IMR-90 (cell line): ENCODE results near the gene SLC5A10. TPM values are rescaled to one million over a fixed set of nuclear protein-coding genes. Genes with fewer than 3 reads are reported as not detected.
A peak's percentile ranks its signal among the peaks of the same experiment; 100 is the strongest.

Experiments
- ATAC-seq: fragments of 200-7000 bp; cut with Tn5 transposase; 2 replicates; pipeline ENCODE4 v1.9.1; 2020; ENCODE audit warnings: low read depth, mild to moderate bottlenecking, moderate library complexity
- BruUV-seq: library from RNA; stranded (reverse); fragments of 400-500 nt; replicated peaks from 2 replicates; lab custom pipeline; 2021; lab: Mats Ljungman, UMichigan
- CTCF ChIA-PET: fragments of 300-600 bp; formaldehyde crosslinking; extraction: SDS; loops from one replicate; lab custom pipeline; 2021; ENCODE audit warnings: antibody characterized with exemption; lab: Yijun Ruan, JAX
- POLR2A ChIA-PET: fragments of 300-600 bp; sonication (Branson Sonifier 250); formaldehyde crosslinking; loops from one replicate; lab custom pipeline; 2022; ENCODE audit warnings: antibody characterized with exemption; ENCODE audit not compliant: unreplicated experiment; lab: Charles Lee
- DNase-seq: peaks from one replicate; pipeline ENCODE4 v3.0.0; 2013
- H2AFZ ChIP-seq: replicated peaks from 2 replicates; pipeline ENCODE3; 2013; ENCODE audit warnings: low read length, mild to moderate bottlenecking; ENCODE audit not compliant: poor library complexity
- H2AK5ac ChIP-seq: 2 replicates; pipeline ENCODE4 v1.6.1; 2013; ENCODE audit warnings: low read depth, low read length, inconsistent platforms
- H2AK9ac ChIP-seq: replicated peaks from 2 replicates; pipeline ENCODE3; 2013; ENCODE audit warnings: mild to moderate bottlenecking, low read depth, low read length, moderate library complexity; ENCODE audit not compliant: poor library complexity
- H2BK120ac ChIP-seq: 2 replicates; pipeline ENCODE4 v1.6.1; 2013; ENCODE audit warnings: low read depth, low read length, inconsistent platforms
- H2BK15ac ChIP-seq: 3 replicates; pipeline ENCODE4 v1.6.1; 2013; ENCODE audit warnings: low read depth, low read length, inconsistent platforms
- H2BK20ac ChIP-seq: 2 replicates; pipeline ENCODE4 v1.6.1; 2013; ENCODE audit warnings: low read depth, mild to moderate bottlenecking, inconsistent platforms, low read length, moderate library complexity
- H2BK5ac ChIP-seq: 2 replicates; pipeline ENCODE4 v1.6.1; 2013; ENCODE audit warnings: mild to moderate bottlenecking, low read depth, low read length, inconsistent platforms; ENCODE audit not compliant: poor library complexity, severe bottlenecking
- H3K14ac ChIP-seq: replicated peaks from 2 replicates; pipeline ENCODE4 v1.6.1; 2013; ENCODE audit warnings: low read depth, low read length, inconsistent platforms
- H3K18ac ChIP-seq: 2 replicates; pipeline ENCODE4 v1.6.1; 2013; ENCODE audit warnings: low read depth, low read length, control low read depth
- H3K23ac ChIP-seq: 2 replicates; pipeline ENCODE4 v1.6.1; 2013; ENCODE audit warnings: low read depth, low read length, inconsistent platforms
- H3K27ac ChIP-seq: 2 replicates; pipeline ENCODE4 v1.5.1; 2013; ENCODE audit warnings: mild to moderate bottlenecking, control low read depth, low read length; ENCODE audit not compliant: insufficient read depth
- H3K27me3 ChIP-seq: 2 replicates; pipeline ENCODE4 v1.6.1; 2013; ENCODE audit warnings: low read length; ENCODE audit not compliant: control insufficient read depth, insufficient read depth
- H3K36me3 ChIP-seq: 2 replicates; pipeline ENCODE4 v1.6.1; 2013; ENCODE audit warnings: low read length, mixed read lengths; ENCODE audit not compliant: control insufficient read depth, insufficient read depth
- H3K4ac ChIP-seq: 2 replicates; pipeline ENCODE4 v1.6.1; 2013; ENCODE audit warnings: low read depth, low read length, inconsistent platforms
- H3K4me1 ChIP-seq: 2 replicates; pipeline ENCODE4 v1.6.1; 2013; ENCODE audit warnings: low read length, mixed read lengths; ENCODE audit not compliant: control insufficient read depth, insufficient read depth
- H3K4me2 ChIP-seq: 2 replicates; pipeline ENCODE4 v1.6.1; 2013; ENCODE audit warnings: low read depth, mild to moderate bottlenecking, control low read depth, low read length, moderate library complexity
- H3K4me3 ChIP-seq: 2 replicates; pipeline ENCODE4 v1.5.1; 2013; ENCODE audit warnings: low read depth, mild to moderate bottlenecking, control low read depth, low read length, moderate library complexity; ENCODE audit not compliant: insufficient read depth
- H3K56ac ChIP-seq: 2 replicates; pipeline ENCODE4 v1.6.1; 2013; ENCODE audit warnings: low read length, inconsistent platforms; ENCODE audit not compliant: insufficient read depth; ENCODE audit errors: extremely low read depth
- H3K79me1 ChIP-seq, 2 experiments: 2 replicates each; pipeline ENCODE4 v1.6.1; 2013; ENCODE audit warnings: low read length in 2 of 2, inconsistent platforms in 1 of 2, low read depth in 1 of 2
- H3K9ac ChIP-seq: 2 replicates; pipeline ENCODE4 v1.6.1; 2013; ENCODE audit warnings: low read depth, low read length, control low read depth
- H3K9me1 ChIP-seq: 2 replicates; pipeline ENCODE4 v1.6.1; 2013; ENCODE audit warnings: low read length, inconsistent platforms; ENCODE audit not compliant: insufficient read depth
- H3K9me3 ChIP-seq: 2 replicates; pipeline ENCODE4 v1.6.1; 2013; ENCODE audit warnings: low read length; ENCODE audit not compliant: control insufficient read depth, insufficient read depth
- H4K20me1 ChIP-seq: 2 replicates; pipeline ENCODE4 v1.6.1; 2013; ENCODE audit warnings: low read length, inconsistent platforms; ENCODE audit not compliant: insufficient read depth
- H4K5ac ChIP-seq: 2 replicates; pipeline ENCODE4 v1.6.1; 2013; ENCODE audit warnings: mild to moderate bottlenecking, low read depth, low read length, control low read depth
- H4K8ac ChIP-seq, 2 experiments: 2 replicates each; pipeline ENCODE4 v1.6.1; 2013; ENCODE audit warnings: low read depth in 2 of 2, low read length in 2 of 2, control low read depth in 1 of 2, inconsistent platforms in 1 of 2
- H4K91ac ChIP-seq: 2 replicates; pipeline ENCODE4 v1.6.1; 2013; ENCODE audit warnings: low read depth, low read length, inconsistent platforms; ENCODE audit not compliant: insufficient read depth
- CHD1 ChIP-seq: IDR thresholded peaks from 2 replicates; pipeline ENCODE4 v1.6.1; 2012; ENCODE audit warnings: low read depth, low read length, improper control_type of control experiment
- MAZ ChIP-seq: IDR thresholded peaks from 2 replicates; pipeline ENCODE4 v1.6.1; 2012; ENCODE audit warnings: low read depth, mild to moderate bottlenecking, low read length, improper control_type of control experiment, moderate library complexity, borderline replicate concordance
- MXI1 ChIP-seq: IDR thresholded peaks from 2 replicates; pipeline ENCODE4 v1.6.1; 2012; ENCODE audit warnings: low read depth, mild to moderate bottlenecking, low read length, moderate library complexity, borderline replicate concordance
- RAD21 ChIP-seq: IDR thresholded peaks from 2 replicates; pipeline ENCODE4 v1.6.1; 2012; ENCODE audit warnings: low read length, improper control_type of control experiment
- RFX5 ChIP-seq: IDR thresholded peaks from 2 replicates; pipeline ENCODE4 v1.8.0; 2012; ENCODE audit warnings: low read depth, mild to moderate bottlenecking, low read length, moderate library complexity
- WGBS, 2 experiments: methylation state at CpG; one replicate each; pipeline versions ENCODE4 v1.1.5 to v1.1.7; 2013; ENCODE audit warnings: missing lambda C conversion rate in 2 of 2; ENCODE audit not compliant: insufficient read length in 1 of 2; ENCODE audit errors: extremely low coverage in 2 of 2; 5-methylcytosine and 5-hydroxymethylcytosine counted together
- dilution Hi-C: fragments of 300-500 bp; cut with HindIII; formaldehyde crosslinking; loops from one replicate; pipeline ENCODE4 v1.14.3; 2018; ENCODE audit warnings: low sequenced_read_pairs; ENCODE audit not compliant: unreplicated experiment
- in situ Hi-C: fragments of 300-500 bp; cut with MboI; formaldehyde crosslinking; loops from 3 replicates; pipeline ENCODE4 v1.14.3; 2019; ENCODE audit warnings: low sequenced_read_pairs, inconsistent platforms, mixed read lengths
- intact Hi-C: fragments of 100-400 bp; cut with micrococcal nuclease; formaldehyde crosslinking; loops from 2 replicates; pipeline ENCODE4 v1.10.0; 2022
- polyA plus RNA-seq, 3 experiments: library from polyadenylated mRNA; depleted of rRNA; stranded (reverse); fragments of >200 nt; gene quantifications; 2 replicates each; pipeline ENCODE4 v1.2.3, GENCODE V29; 2012; ENCODE audit warnings: low replicate concordance in 1 of 3
- total RNA-seq: library from RNA; depleted of rRNA; stranded (reverse); fragments of >200 nt; gene quantifications from 2 replicates; pipeline ENCODE4 v1.2.3, GENCODE V29; 2012

Gene SLC5A10
- total and polyA plus RNA-seq, 2 of the 4 experiments (the other 2 are of a cell fraction): not detected

DNA sequence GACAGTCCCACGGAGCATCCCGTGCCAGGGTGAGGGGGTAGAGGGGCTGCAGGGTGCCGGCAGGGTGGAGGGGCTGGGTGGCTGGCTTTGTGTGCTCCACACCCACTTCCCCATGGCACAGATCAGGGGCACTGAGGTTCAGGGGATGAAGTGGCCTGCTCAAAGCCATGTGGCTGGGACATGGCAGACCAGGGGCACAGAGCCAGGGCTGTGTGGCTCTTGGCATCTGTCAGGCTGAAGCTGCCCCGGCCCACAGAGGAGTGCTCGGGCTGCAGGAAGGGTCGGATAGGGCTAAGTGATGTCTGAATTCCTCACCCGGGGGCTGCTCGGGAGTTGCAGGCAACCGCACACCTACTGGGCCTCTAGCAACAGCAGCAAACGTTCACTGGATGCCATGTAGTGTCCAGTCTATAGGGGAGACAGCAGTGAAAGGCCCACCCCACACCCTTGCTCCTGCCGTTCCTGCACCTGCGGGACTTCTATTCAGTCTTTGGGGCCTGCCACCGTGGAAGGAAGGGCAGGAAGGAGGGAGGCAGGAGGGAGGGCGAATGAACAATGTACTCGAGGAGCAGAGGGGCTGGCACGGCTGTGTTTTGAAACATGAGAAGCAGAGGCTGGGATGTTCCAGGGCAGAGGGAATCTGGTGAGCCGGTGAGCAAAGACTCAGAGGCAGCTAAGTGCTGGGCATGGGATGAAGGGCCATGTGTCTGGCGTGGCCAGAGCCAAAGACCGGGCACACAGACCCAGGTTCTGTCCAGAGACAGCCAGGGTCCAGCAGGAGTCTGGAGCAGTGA, 15.1 kb downstream of the SLC5A10 start:
- no TSS peak for BruUV-seq

More for the DNA sequence above, 15.1 kb downstream of the SLC5A10 start:
- in situ Hi-C loops: no loop called here
- Histone ChIP-seq H2BK15ac (no peak overlapping the region), H2BK5ac (no peak overlapping the region), H3K4me1 (peaks cover 19% of the 10 kb centered on the region), H2BK20ac (no peak overlapping the region), H3K36me3 (peaks cover 18% of the 10 kb centered on the region), H2BK120ac (no peak overlapping the region), H4K91ac (no peak overlapping the region), H3K9me1 (peaks cover 9% of the 10 kb centered on the region; the same call in 1 of the 2 replicates), H4K5ac (no peak overlapping the region), H3K9ac (no peak overlapping the region), H3K4me2 (no peak overlapping the region; the same call in 1 of the 2 replicates), H4K20me1 (no peaks in the 10 kb centered on the region), H2AK5ac (peak overlapping the region; percentile 32; the same call in 1 of the 2 replicates), H2AK9ac (peak overlapping the region; percentile 58), H2AFZ (peak overlapping the region; percentile 63), H3K27me3 (no peaks in the 10 kb centered on the region), H3K4ac (no peak overlapping the region), H3K9me3 (no peaks in the 10 kb centered on the region), H3K79me1 (peaks cover 2 to 5% of the 10 kb centered on the region in 2 experiments; a peak in 2 of 4 replicates), H3K56ac (no peak overlapping the region), H3K14ac (no peak overlapping the region), H3K18ac (no peak overlapping the region), H3K27ac (no peak overlapping the region), H3K4me3 (no peak overlapping the region), H3K23ac (no peak overlapping the region), H4K8ac (no peak overlapping the region)
- intact Hi-C loops: no loop called here
- ATAC-seq (peak; percentile 80), DNase-seq (peak; percentile 52)
- POLR2A ChIA-PET: no interaction called here
- peak; percentile 40; the same call in 1 of the 2 replicates for TF ChIP-seq MXI1
- no peak for TF ChIP-seq RFX5
- no peak for TF ChIP-seq RAD21
- no peak for TF ChIP-seq CHD1
- peak; percentile 32; the same call in 1 of the 2 replicates for TF ChIP-seq MAZ
- WGBS, 2 experiments: 49% methylated on average over 12 of the region's 19 CpGs; no CpG with 5 or more reads in 1 of the 2 experiments
- dilution Hi-C loops: no loop called here
- CTCF ChIA-PET: no interaction called here
